HG02840 (cell line): ENCODE results near the gene ZNF610.
A peak's percentile ranks its signal among the peaks of the same experiment; 100 is the strongest.
"Not testable (repeated sequence)": the region's sequence is repeated elsewhere in the genome, so short reads cannot be mapped to it uniquely, and the experiment has no call there.

ENCODE experiments used
- ATAC-seq: cut with Tn5 transposase; IDR thresholded peaks from one replicate; pipeline ENCODE4 v1.9.1; 2021; ENCODE audit warnings: mild to moderate bottlenecking, moderate library complexity, moderate number of reproducible peaks; ENCODE audit not compliant: unreplicated experiment, low FRiP score

Gene ZNF610

GRCh38 chr19:52336117-52336790 is at the start of gene ZNF610:
ZNF610 (plus strand) TSS chr19:52336243; CDS start chr19:52349173, 12,930 bp downstream.
- ATAC-seq: no peak

- ATAC-seq: no peak
Observed at GRCh38 chr19:52286256-52286655, 49.8 kb upstream of the ZNF610 start.

- no peak for ATAC-seq
Observed at GRCh38 chr19:52291781-52292180, 44.3 kb upstream of the ZNF610 start.

- ATAC-seq: not testable (repeated sequence)
Observed at GRCh38 chr19:52292946-52293345, 43.1 kb upstream of the ZNF610 start.

GRCh38 chr19:52296400-52296772 is 39.7 kb upstream of the ZNF610 start:
- ATAC-seq: no peak

- peak; percentile 67 for ATAC-seq
Observed at GRCh38 chr19:52296773-52297600, 39.1 kb upstream of the ZNF610 start, which contains the start of gene ZNF480. ZNF480 (plus strand) TSS chr19:52297169; CDS start chr19:52300413, 3,244 bp downstream.

- no peak for ATAC-seq
Observed at GRCh38 chr19:52297601-52298364, 38.3 kb upstream of the ZNF610 start.

- no peak for ATAC-seq
Observed at GRCh38 chr19:52307275-52307674, 28.8 kb upstream of the ZNF610 start.

GRCh38 chr19:52322429-52322828 is 13.6 kb upstream of the ZNF610 start:
- ATAC-seq: no peak

- ATAC-seq: no peak
Observed at GRCh38 chr19:52331757-52332156, 4.3 kb upstream of the ZNF610 start.

- ATAC-seq: no peak
Observed at GRCh38 chr19:52335768-52336116, 301 bp upstream of the ZNF610 start.

GRCh38 chr19:52336791-52337381 is 843 bp downstream of the ZNF610 start:
- ATAC-seq: no peak

GRCh38 chr19:52339022-52339421 is 3.0 kb downstream of the ZNF610 start:
- not testable (repeated sequence) for ATAC-seq

GRCh38 chr19:52343548-52343947 is 7.5 kb downstream of the ZNF610 start:
- no peak for ATAC-seq

- no peak for ATAC-seq
Observed at GRCh38 chr19:52345162-52345561, 9.1 kb downstream of the ZNF610 start.

GRCh38 chr19:52351512-52351911 is 15.5 kb downstream of the ZNF610 start:
- ATAC-seq: no peak

GRCh38 chr19:52366414-52366824 is 30.4 kb downstream of the ZNF610 start:
- ATAC-seq: no peak

- ATAC-seq: no peak
Observed at GRCh38 chr19:52369559-52370340, 33.7 kb downstream of the ZNF610 start, which contains the start of gene ZNF880. ZNF880 (plus strand) TSS chr19:52369923; CDS start chr19:52369966, 43 bp downstream.

- ATAC-seq: no peak
Observed at GRCh38 chr19:52370341-52370710, 34.3 kb downstream of the ZNF610 start.

- ATAC-seq: no peak
Observed at GRCh38 chr19:52391135-52391534, 55.1 kb downstream of the ZNF610 start.
